Upper lobe of left lung (tissue), 4 donors: ENCODE measurements around the gene SPRR2F.

ENCODE experiments used
- CTCF ChIP-seq, 6 experiments: fragments of 450-650 bp in 4 of 6; fragments of 200-600 bp in 2 of 6; sonication (generic) in 2 of 6; IDR thresholded peaks; one replicate each; pipeline ENCODE4 v1.5.1; 2016 to 2019; ENCODE audit warnings: antibody characterized with exemption in 6 of 6
- POLR2A ChIP-seq, 4 donors: fragments of 450-650 bp; IDR thresholded peaks; one replicate each; pipeline ENCODE4 v1.5.1; 2016 to 2017; ENCODE audit warnings: antibody characterized with exemption in 4 of 4, mild to moderate bottlenecking in 2 of 4
- POLR2AphosphoS5 ChIP-seq, 2 donors: sonication (generic); formaldehyde crosslinking; IDR thresholded peaks; one replicate each; pipeline ENCODE4 v1.5.1; 2017; ENCODE audit warnings: antibody characterized with exemption in 2 of 2

- TF ChIP-seq CTCF (IDR thresholded peaks at IDR 0.05) = no peak
- no peak for TF ChIP-seq POLR2A (IDR thresholded peaks at IDR 0.05)
- TF ChIP-seq POLR2AphosphoS5 (IDR thresholded peaks at IDR 0.05) = no peak
These were observed 25.7 kb downstream of the SPRR2F start for GRCh38 chr1:153087652-153088051.
